ENCODE results near the gene ZNF43. TPM values are rescaled to one million over a fixed set of nuclear protein-coding genes. Genes with fewer than 3 reads are reported as not detected.

Gene ZNF43
- total RNA-seq, 4 donors from 2014 or later: 7.6 to 12.9 (median 9.9) TPM

DNA sequence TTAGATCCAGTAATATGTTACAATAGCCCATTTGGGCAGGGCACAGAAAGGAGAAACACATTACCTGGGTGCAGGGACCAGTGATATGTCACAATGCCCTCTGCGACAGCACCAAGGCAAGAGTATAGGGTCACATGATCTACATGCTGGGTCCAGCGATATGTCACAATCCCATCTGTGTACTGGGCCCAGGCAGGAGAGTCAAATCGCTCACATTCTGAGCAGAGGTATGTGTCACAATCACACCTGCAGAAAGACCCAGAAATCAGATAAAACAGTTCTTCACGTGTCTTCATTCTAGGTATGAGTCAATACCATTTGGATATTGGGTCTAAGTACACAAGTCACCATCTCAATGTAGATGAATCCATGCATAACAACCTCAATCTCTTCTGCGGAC is 7.1 kb upstream of the ZNF43 start:
- no peaks in the 10 kb centered on the region for H3K27me3 ChIP-seq
- 83 to 89% methylated on average over 2 to 5 of the region's 5 CpGs for WGBS, 2 donors (ENCODE audit: low coverage in 1 of 2)
- H3K4me3 ChIP-seq: no peak overlapping the region
- H3K9me3 ChIP-seq: no peaks in the 10 kb centered on the region
- TF ChIP-seq POLR2AphosphoS5 (IDR thresholded peaks at IDR 0.05): no peak
- TF ChIP-seq, protein P1, sequence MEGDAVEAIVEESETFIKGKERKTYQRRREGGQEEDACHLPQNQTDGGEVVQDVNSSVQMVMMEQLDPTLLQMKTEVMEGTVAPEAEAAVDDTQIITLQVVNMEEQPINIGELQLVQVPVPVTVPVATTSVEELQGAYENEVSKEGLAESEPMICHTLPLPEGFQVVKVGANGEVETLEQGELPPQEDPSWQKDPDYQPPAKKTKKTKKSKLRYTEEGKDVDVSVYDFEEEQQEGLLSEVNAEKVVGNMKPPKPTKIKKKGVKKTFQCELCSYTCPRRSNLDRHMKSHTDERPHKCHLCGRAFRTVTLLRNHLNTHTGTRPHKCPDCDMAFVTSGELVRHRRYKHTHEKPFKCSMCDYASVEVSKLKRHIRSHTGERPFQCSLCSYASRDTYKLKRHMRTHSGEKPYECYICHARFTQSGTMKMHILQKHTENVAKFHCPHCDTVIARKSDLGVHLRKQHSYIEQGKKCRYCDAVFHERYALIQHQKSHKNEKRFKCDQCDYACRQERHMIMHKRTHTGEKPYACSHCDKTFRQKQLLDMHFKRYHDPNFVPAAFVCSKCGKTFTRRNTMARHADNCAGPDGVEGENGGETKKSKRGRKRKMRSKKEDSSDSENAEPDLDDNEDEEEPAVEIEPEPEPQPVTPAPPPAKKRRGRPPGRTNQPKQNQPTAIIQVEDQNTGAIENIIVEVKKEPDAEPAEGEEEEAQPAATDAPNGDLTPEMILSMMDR (IDR thresholded peaks at IDR 0.05): no peak
- no peak for TF ChIP-seq POLR2A (IDR thresholded peaks at IDR 0.05)
- no peak for TF ChIP-seq EP300 (IDR thresholded peaks at IDR 0.05)
- no peaks in the 10 kb centered on the region for H3K4me1 ChIP-seq
- no peak for ATAC-seq
- no peak overlapping the region for H3K27ac ChIP-seq
- peaks cover 0 to 81% of the 10 kb centered on the region in 2 donors for H3K36me3 ChIP-seq

DNA sequence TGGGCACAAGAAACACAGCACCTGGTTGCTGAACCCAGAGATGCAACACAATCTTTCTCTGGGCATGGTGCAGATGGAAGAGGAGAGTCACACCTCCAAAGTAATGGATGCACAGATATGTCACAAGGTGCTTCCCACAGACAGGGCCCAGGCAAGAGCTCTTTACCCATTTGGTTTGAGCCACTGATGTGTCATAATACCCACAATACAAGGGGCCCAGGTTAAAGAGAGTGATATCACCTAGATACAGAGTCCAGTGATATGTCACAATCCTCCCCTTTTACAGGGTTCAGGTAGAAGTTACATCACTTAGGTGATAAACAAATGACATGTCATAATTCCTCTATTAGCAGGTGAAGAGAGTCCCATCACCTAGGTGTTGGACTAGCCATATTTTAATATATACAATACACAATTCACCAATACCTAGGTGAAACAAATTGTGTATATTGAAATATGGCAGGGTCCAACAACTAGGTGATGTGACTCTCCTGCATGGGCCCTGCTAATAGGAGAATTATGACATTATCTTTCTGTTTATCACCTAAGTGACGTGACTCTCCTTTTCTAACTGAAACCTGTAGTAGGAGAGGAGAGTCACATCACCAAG is 5.6 kb upstream of the ZNF43 start:
- no peak overlapping the region for H3K27ac ChIP-seq
- TF ChIP-seq POLR2A (IDR thresholded peaks at IDR 0.05): no peak
- no peak for TF ChIP-seq POLR2AphosphoS5 (IDR thresholded peaks at IDR 0.05)
- no peak overlapping the region for H3K4me3 ChIP-seq
- no peaks in the 10 kb centered on the region for H3K9me3 ChIP-seq
- H3K36me3 ChIP-seq: peaks cover 0 to 66% of the 10 kb centered on the region in 2 donors
- ATAC-seq: no peak
- peaks cover 0 to 1% (median under 1%) of the 10 kb centered on the region in 3 donors for H3K4me1 ChIP-seq
- H3K27me3 ChIP-seq: no peaks in the 10 kb centered on the region
- 71% methylated on average over 1 of the region's 1 CpG; no CpG with 5 or more reads in 1 of the 2 donors for WGBS, 2 donors (ENCODE audit: low coverage in 1 of 2)

DNA sequence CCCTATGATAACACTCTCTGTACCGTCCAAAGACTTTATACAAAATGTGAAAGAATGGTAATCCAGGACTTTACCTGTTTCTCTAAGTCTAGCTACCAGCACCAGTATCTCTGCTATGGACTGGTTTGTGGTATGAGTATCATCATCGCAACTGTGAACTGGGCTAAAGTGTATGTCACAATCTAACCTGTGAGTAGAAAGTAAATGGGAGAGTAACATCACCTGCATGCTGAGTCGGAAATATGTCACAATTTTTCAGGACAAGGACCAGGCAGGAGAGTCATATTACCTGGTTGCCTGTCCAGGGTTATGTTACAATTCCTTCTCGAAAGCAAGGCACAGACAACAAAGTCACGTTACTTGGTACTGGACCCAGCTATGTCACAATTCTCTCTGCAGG is 5.1 kb upstream of the ZNF43 start:
- no peaks in the 10 kb centered on the region for H3K27me3 ChIP-seq
- H3K4me3 ChIP-seq: no peak overlapping the region
- TF ChIP-seq, protein P1 (IDR thresholded peaks at IDR 0.05): no peak
- TF ChIP-seq POLR2A (IDR thresholded peaks at IDR 0.05): no peak
- no peak for TF ChIP-seq EP300 (IDR thresholded peaks at IDR 0.05)
- no peak for TF ChIP-seq POLR2AphosphoS5 (IDR thresholded peaks at IDR 0.05)
- WGBS, 2 donors (ENCODE audit: low coverage in 1 of 2): 93 to 100% methylated on average over 2 to 3 of the region's 5 CpGs
- no peak for ATAC-seq
- H3K36me3 ChIP-seq: peaks cover 0 to 65% of the 10 kb centered on the region in 2 donors
- H3K9me3 ChIP-seq: no peaks in the 10 kb centered on the region
- H3K27ac ChIP-seq: no peak overlapping the region
- H3K4me1 ChIP-seq: peaks cover 0 to 6% (median 4%) of the 10 kb centered on the region in 3 donors

DNA sequence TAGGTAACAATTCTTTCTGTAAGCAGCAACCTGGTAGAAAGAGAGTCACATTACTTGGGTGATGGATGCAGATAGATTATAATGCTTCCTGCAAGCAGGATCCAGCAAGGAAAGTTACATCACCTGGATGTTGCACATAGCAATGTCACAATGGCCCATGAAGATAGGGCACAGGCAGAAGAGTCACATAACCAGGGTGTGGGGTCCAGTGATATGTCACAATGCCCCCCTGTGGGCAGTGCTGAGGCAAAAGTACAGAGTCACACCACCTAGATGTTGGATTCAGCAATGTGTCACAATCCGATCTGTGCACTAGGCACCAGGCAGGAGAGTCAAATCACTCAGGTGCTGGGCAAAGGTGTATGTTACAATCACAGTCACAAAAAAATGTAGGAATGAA is 4.0 kb upstream of the ZNF43 start:
- ATAC-seq: no peak
- 100% methylated on average over 1 of the region's 1 CpG; no CpG with 5 or more reads in 1 of the 2 donors for WGBS, 2 donors (ENCODE audit: low coverage in 1 of 2)
- H3K27ac ChIP-seq: no peak overlapping the region
- H3K4me3 ChIP-seq: no peak overlapping the region
- H3K27me3 ChIP-seq: no peaks in the 10 kb centered on the region
- peaks cover 0 to 13% (median 4%) of the 10 kb centered on the region in 3 donors for H3K4me1 ChIP-seq
- no peaks in the 10 kb centered on the region for H3K9me3 ChIP-seq
- TF ChIP-seq POLR2A (IDR thresholded peaks at IDR 0.05): no peak
- no peak for TF ChIP-seq POLR2AphosphoS5 (IDR thresholded peaks at IDR 0.05)
- TF ChIP-seq EP300 (IDR thresholded peaks at IDR 0.05): no peak
- TF ChIP-seq, protein P1 (IDR thresholded peaks at IDR 0.05): no peak
- H3K36me3 ChIP-seq: peaks cover 0 to 55% of the 10 kb centered on the region in 2 donors

DNA sequence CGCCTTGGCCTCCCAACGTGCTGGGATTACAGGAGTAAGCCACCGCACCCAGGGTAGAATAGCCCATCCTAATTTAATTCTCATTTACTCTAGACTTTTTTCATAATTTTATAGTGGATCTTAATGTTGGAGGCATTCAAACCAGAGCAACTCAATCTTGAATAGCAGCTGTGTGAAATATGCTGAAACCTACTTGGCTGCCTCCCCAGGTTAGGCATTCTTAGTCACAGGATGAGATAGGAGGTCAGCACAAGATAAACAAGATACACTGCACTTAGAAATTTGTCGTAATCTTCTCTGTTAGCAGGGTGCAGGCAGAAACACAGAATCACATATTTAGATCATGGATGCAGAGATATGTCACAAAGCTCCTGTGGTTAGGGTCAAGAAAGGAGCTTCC is 2.7 kb upstream of the ZNF43 start:
- peaks cover 0 to 23% (median 4%) of the 10 kb centered on the region in 3 donors for H3K4me1 ChIP-seq
- no peak overlapping the region for H3K4me3 ChIP-seq
- no peak overlapping the region for H3K27ac ChIP-seq
- WGBS, 2 donors (ENCODE audit: low coverage in 1 of 2): 100% methylated on average over 3 to 4 of the region's 4 CpGs
- TF ChIP-seq, protein P1 (IDR thresholded peaks at IDR 0.05): no peak
- TF ChIP-seq POLR2AphosphoS5 (IDR thresholded peaks at IDR 0.05): no peak
- no peak for TF ChIP-seq POLR2A (IDR thresholded peaks at IDR 0.05)
- TF ChIP-seq EP300 (IDR thresholded peaks at IDR 0.05): no peak
- H3K36me3 ChIP-seq: peaks cover 0 to 42% of the 10 kb centered on the region in 2 donors
- H3K27me3 ChIP-seq: no peaks in the 10 kb centered on the region
- no peak for ATAC-seq
- H3K9me3 ChIP-seq: no peaks in the 10 kb centered on the region

Measured in gastroesophageal sphincter (tissue), 4 donors.